Colon (tissue), 2 donors: ENCODE data around the gene DEFB114.
"Not testable (repeated sequence)": the region's sequence is repeated elsewhere in the genome, so short reads cannot be mapped to it uniquely, and the experiment has no call there.

Source experiments
- FAIRE-seq: peaks from 2 replicates; lab custom pipeline; 2012; peaks lifted over from hg19 to GRCh38; lab: Jason Lieb, UNC
- donor health status: control.
- donor health status: control.

The DEFB114 gene

DNA sequence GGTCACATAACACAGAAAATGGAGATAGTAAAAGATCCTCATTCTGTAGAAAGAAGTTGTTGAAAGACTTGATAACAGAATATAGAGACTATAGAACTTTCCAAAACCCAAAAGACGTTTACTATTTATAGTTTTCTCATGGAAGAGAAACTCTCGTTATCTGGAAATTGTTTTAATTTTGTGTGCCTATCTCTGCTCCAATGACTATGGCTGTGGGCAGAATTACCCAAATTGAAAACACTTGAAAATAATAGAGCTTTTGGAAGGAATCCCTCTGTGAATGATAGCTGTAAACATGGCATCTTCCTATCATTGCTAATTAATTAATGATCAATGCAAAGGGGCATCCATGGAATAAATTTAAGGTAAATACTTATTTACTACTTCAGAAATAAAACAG lies at the start of gene DEFB114:
Gene DEFB114 (minus strand): TSS at position 101 of the 400 bp plus-strand sequence. CDS start 59 bp downstream, at position 42.
- no peak for FAIRE-seq

DNA sequence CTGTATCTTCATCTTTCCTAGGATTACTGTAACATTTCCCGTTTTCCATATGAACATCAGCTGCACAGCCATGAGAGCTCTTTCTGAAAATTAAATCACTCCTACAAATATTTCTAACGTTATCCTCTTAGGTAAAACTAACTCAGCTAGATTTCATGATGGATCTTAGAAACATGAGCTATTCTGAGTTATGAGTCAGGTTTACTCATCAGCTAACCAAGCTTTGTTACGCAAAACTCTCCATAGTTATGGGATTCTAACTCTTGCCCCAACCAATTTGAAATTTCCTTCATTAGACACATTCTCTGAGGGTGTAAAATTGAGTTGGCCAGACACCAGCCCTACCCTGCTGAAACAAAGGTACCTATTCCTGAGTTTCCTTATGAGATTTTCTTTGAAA lies 43.9 kb upstream of the DEFB114 start:
- FAIRE-seq: no peak

DNA sequence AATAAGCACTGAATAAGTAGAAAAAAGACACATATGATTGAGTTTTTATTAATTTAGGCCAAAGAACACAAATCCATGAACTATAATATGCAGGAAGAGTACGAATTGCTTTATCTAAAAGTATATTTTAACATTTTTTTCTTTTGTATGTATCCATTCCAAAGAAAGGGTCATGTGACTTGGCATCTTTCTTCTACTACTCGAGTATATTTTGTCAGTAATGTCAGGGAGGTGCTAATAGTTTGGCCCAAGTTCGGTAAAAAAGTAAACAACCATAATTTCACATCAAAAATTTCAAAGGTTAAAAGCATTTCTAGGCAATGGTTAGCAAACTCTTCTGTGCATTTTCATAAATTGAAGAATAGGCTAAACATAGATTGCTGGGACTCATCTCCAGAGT lies 39.2 kb upstream of the DEFB114 start:
- FAIRE-seq: no peak

DNA sequence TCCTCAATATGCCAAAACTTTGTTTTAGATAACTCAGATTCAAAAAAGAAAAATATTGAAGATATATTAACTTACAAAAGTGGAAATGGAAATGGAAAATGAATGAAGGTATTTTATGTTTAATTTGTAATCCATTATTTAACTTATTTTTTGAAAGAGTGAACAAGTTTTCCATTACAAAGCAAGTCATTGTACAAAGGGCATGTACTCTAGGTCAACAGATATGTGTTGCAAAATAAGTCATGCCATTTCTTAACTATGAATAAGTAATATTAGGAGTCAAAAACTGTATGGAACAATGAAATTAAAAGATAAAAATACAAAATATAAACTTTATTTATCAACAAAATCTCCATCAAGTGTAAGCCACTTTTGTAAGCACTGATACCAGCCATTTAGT lies 31.3 kb upstream of the DEFB114 start:
- FAIRE-seq: no peak

- no peak for FAIRE-seq
Observed at GRCh38 chr6:49988900-49989299, 24.9 kb upstream of the DEFB114 start.

DNA sequence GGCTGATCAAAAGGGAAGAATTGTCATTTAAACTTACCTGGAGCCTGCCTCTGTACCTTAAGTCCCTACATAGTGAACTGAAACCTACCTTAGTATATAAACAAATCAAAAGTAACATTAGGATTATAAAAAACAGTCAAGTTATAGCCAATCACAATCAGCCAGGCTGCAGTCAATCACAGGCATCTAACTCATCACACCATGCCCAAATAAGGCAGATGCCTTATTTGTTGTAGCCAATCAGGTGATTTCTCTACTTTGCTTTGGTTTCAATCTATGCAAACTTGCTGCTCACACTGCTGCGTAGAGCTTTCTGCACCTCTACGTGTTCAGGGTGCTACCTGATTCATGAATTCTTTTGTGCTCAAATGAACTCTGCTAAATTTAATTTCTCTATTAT lies 23.8 kb upstream of the DEFB114 start:
- no peak for FAIRE-seq

DNA sequence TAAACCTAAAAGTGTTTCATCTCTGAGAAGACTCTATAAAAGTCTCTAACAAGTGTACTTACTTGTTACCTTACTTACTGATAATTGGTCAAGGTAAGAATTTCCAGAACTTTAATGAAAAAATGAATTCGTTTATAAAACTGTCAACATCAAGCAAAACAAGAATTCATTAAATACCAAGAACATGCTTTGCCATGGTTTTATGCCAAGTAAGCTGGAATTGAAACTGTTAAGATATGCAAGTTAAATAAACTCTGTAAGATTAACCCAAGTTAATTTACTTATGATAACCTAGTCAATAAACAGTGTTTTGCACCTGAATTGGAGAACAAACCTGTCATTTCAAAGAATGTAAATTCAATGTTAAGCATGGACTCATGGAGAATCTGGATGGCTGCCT lies 22.6 kb upstream of the DEFB114 start:
- no peak for FAIRE-seq

DNA sequence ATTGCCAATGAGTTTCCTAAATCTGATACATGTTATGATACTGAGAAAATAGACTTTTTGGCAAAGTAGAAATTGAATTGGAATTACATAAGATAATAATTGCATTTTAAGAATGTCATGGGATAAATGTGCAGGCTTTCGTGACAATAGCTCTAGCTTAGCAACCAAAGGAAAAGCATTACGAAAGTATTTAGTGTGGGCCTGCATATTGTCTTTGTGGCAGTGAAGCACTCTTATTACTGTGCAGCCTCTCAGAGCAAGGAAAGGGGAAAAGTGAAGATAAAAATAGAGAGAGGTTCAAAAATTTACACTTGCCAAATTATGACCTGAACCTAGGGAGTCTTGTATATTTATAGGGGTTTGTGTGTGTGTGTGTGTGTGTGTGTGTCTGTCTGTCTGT lies 18.1 kb upstream of the DEFB114 start:
- FAIRE-seq: no peak

DNA sequence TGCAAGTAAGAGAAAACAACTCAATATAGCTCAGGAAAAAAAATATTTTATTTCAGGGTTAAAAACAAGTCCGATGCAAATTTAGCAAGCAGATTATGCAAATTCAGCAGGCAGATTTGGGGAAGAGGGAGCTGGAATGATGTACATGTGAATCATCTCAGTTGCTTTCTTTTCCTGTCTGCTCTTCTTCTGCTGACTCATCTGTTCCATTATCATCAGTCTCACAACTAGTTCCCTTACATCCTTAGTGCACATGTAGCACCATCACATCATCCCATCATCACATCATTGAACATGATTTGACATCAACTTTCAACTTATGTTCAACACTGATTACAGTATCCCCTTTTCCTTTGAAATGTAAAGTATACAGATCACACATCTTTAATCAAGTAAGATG lies 16.9 kb upstream of the DEFB114 start:
- no peak for FAIRE-seq

- no peak for FAIRE-seq
Observed at GRCh38 chr6:49979584-49979983, 15.6 kb upstream of the DEFB114 start.

DNA sequence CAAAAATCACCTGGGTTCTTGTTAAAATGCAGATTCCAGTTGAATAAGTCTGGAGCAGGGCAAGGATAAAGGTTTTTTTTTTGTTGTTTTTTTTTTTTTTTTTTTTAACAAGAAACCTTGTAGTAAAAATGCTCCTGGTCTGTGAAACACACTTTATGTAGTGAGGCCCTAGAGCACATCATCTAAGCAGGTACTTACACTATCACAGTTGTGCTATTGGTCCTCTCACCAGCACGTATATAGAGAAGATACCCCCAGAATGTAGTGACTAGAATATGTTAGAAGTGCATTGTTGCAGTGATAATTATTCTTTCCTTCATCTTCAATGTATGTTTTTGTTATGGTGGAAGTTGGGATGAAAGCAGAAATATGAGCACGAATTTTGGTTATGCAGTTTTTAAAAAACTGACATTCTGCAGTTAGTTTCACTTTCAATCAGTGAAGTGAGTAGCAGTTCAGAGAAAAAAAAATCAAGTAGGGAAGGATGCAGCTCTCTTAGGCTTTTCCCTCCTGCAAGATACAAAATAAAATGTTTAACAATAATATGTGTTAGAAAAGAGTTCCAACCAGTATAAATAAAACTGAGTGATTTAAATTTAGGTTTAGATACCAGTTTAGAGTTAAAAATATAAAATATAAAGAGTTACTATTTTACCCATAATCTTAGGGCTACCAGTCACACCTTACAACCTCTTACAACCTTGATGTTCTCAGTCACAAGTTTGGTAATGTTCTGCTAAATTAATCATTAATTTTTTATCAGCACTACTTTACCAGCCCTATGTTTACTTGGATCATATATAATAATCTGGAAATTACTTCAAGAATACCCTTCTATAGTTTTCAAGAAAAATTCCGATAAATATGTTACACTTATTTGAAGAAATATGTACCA lies 14.6 kb upstream of the DEFB114 start:
- FAIRE-seq: no peak

- FAIRE-seq: no peak
Observed at GRCh38 chr6:49969605-49970004, 5.6 kb upstream of the DEFB114 start, which contains the start of gene DEFB113. Gene DEFB113, minus strand, starts transcription at chr6:49969625. Its CDS starts 0 bp downstream, at chr6:49969625.

- FAIRE-seq: no peak
Observed at GRCh38 chr6:49966823-49967222, 2.9 kb upstream of the DEFB114 start.

DNA sequence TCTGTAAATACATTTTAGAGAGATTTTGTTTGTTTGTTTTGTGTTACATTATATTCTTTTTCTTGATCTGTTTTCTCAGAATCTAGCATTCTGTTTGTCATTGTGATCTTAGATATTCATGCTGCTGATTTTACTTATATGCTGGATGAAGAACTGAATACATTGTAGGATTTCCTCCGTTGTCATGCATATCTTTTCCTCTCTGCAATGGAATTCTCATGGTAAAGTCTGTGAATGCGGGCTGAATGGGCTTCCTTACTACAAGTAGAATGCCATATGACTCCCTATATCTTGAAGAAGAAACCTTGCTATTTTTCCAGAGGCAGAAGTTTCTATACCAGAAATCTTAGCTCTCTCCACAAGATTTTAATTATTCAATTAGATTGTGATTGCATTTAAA lies 2.4 kb upstream of the DEFB114 start:
- no peak for FAIRE-seq

DNA sequence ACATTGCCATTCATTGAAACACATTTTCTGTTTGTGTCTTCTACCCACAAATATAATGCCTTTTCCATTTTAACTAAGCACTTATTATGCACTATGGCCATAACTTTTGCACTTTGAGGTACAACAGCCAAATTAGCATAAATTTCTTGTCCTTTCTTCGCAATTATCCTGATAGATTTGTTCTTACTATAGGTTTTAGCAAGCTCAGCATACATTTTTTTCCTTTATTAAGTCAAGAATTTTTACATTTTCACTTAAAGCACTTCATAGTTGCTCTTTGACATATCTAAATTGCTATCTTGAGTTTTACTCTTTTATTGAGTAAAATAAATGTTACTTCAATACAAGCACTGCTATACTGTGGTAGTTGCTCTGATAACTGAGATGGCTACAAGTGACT lies 5.8 kb downstream of the DEFB114 start:
- FAIRE-seq: no peak

DNA sequence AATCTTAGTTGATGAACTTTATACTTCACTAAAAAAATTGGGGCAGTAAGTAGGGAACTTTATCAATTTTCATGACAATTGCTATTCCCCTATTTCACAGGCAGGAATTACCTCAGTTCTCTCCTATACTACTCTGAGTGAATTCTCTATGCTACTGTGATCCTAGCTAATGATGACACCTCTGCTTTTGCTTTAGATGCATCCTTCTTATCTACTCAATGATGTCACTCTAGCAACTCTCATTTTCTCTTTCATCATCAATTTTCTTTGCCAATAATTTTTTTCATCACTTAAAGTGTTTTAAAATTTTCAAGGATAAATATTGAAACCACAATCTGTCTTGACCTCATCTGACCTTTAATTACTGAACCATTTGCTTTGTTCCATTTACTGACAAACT lies 8.1 kb downstream of the DEFB114 start:
- FAIRE-seq: no peak

DNA sequence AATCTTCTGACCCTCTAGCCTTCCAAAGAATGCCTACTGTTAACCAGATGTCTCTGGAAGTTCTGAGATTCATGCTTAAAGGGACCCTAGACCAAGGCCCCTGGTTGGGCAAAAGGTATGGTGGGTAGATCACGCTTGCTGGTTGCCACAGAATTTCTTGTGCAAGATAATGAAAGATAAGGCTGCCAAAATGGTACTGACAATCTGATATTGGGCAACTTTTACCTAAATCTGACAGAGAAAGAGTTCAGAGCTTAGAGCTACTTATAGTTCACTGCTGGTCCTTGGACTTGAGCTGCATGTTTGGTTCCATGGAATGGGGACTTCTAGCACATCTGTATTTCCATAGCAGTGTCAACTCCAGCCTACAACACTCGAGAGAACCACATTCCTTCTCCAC lies 12.0 kb downstream of the DEFB114 start:
- no peak for FAIRE-seq

GRCh38 chr6:49950415-49950751 lies 13.6 kb downstream of the DEFB114 start:
- no peak for FAIRE-seq

GRCh38 chr6:49949062-49949461 lies 14.9 kb downstream of the DEFB114 start:
- FAIRE-seq: no peak

GRCh38 chr6:49946835-49947234 lies 17.1 kb downstream of the DEFB114 start:
- no peak for FAIRE-seq

DNA sequence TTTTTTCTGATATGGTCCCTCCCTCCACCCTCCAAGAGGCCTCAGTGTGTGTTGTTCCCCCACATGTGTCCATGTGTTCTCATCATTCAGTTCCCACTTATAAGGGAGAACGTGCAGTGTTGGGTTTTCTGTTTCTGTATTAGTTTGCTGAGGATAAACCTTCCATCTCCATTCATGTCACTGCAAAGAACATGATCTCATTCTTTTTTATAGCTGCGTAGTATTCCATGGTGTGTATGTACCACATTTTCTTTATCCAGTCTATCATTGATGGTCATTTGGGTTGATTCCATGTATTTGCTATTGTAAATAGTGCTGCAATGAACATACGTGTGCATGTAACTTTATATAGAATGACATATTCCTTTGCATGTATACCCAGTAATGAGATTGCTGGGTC lies 19.9 kb downstream of the DEFB114 start:
- FAIRE-seq: not testable (repeated sequence)

GRCh38 chr6:49939993-49940498 lies 23.9 kb downstream of the DEFB114 start:
- no peak for FAIRE-seq

DNA sequence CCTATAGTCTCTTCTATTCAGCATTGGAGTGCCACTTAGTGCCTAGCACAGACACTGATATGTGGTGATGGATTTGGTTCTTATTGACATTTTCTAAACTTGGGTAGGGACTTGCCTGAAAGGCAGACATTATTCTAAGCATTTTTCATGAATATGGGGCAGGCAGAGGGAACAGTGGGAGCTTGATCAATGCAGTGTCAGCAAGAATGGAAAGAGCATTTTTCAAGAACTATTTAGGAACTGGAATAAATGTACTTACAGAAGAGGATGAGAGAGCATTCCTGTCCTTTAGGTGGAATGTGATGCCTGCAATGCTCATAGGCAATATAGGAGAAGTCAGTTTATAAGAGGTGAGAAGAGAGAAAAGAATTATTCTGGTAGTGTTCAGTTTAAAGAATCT lies 26.2 kb downstream of the DEFB114 start:
- no peak for FAIRE-seq

- FAIRE-seq: no peak
Observed at GRCh38 chr6:49937017-49937416, 26.9 kb downstream of the DEFB114 start.
